Motor neuron (in vitro differentiated cells): ENCODE results near the gene ITGBL1. TPM values are rescaled to one million over a fixed set of nuclear protein-coding genes. Genes with fewer than 3 reads are reported as not detected.
A peak's percentile ranks its signal among the peaks of the same experiment; 100 is the strongest.

Experiments
- ATAC-seq, 8 experiments: fragments of 200-7000 bp; cut with Tn5 transposase; replicated peaks in 6 of 8; 2 replicates each; pipeline ENCODE4 v1.8.0; 2021; ENCODE audit warnings: mild to moderate bottlenecking in 8 of 8, moderate library complexity in 8 of 8
- H3K27ac ChIP-seq, 2 donors: fragments of 250-450 bp; sonication (Bioruptor Pico); 2 replicates each; pipeline ENCODE4 v1.9.0; 2021; ENCODE audit warnings: antibody characterized with exemption in 2 of 2, mild to moderate bottlenecking in 2 of 2, moderate library complexity in 1 of 2
- H3K4me1 ChIP-seq, 2 donors: fragments of 250-450 bp; sonication (Bioruptor Pico); replicated peaks in 1 of 2; 2 replicates each; pipeline ENCODE4 v1.6.1; 2021; ENCODE audit warnings: antibody characterized with exemption in 2 of 2, mild to moderate bottlenecking in 2 of 2, moderate library complexity in 1 of 2
- H3K4me3 ChIP-seq, 5 donors: fragments of 250-450 bp; sonication (Bioruptor Pico); 2 replicates each; pipeline ENCODE4 v1.9.0; 2021; ENCODE audit warnings: antibody characterized with exemption in 5 of 5, mild to moderate bottlenecking in 5 of 5, moderate library complexity in 4 of 5
- WGBS, 10 experiments: fragments of 450-650 bp; shearing (Covaris generic); methylation state at CpG; one replicate each; pipeline ENCODE4 v1.0.0; 2022; 5-methylcytosine and 5-hydroxymethylcytosine counted together
- in situ Hi-C, 9 experiments: fragments of 400-800 bp; cut with MboI; loops; one replicate each; pipeline ENCODE4 v1.15.0; 2021; ENCODE audit warnings: low sequenced_read_pairs in 9 of 9, low pct_unique_long_range_greater_than_20kb in 2 of 9; ENCODE audit not compliant: unreplicated experiment in 9 of 9
- total RNA-seq, 8 experiments: library from RNA; unstranded; fragments of 300-600 nt; gene quantifications; 2 replicates each; pipeline versions ENCODE4 v1.2.3 to v1.2.4, GENCODE V29; 2022

ITGBL1 gene
- total RNA-seq, 8 experiments from 2014 or later: 3.2 to 187 (median 7.1) TPM; not detected in 4

- ATAC-seq: no peak
- Histone ChIP-seq H3K4me3 (no peak overlapping the region), H3K4me1 (no peaks in the 10 kb centered on the region), H3K27ac (no peak overlapping the region)
- 59 to 95% (median 83%) methylated on average over 3 to 8 of the region's 9 CpGs for WGBS, 10 experiments
- in situ Hi-C loops: no loop called here
Observed at GRCh38 chr13:101739382-101740178, 287.1 kb downstream of the ITGBL1 start.

- WGBS, 10 experiments: 50 to 100% (median 90%) methylated on average over 1 to 2 of the region's 2 CpGs; no CpG with 5 or more reads in 1 of the 10 experiments
- no peaks in the 10 kb centered on the region for H3K4me1 ChIP-seq
- ATAC-seq: no peak
- H3K27ac ChIP-seq: no peak overlapping the region
- no peak overlapping the region for H3K4me3 ChIP-seq
- in situ Hi-C loops: no loop called here
Observed at GRCh38 chr13:101746513-101746912, 294.0 kb downstream of the ITGBL1 start.

GRCh38 chr13:101747039-101747438, 294.6 kb downstream of the ITGBL1 start:
- H3K4me1 ChIP-seq: no peaks in the 10 kb centered on the region
- no peak for ATAC-seq
- H3K4me3 ChIP-seq: no peak overlapping the region
- in situ Hi-C loops: no loop called here
- 20 to 100% (median 83%) methylated on average over 1 of the region's 1 CpG; no CpG with 5 or more reads in 4 of the 10 experiments for WGBS, 10 experiments
- no peak overlapping the region for H3K27ac ChIP-seq

GRCh38 chr13:101749584-101749983, 297.1 kb downstream of the ITGBL1 start:
- Histone ChIP-seq H3K27ac (no peak overlapping the region), H3K4me3 (no peak overlapping the region), H3K4me1 (no peaks in the 10 kb centered on the region)
- ATAC-seq: no peak
- in situ Hi-C loops: no loop called here
- WGBS, 10 experiments: 71 to 100% (median 100%) methylated on average over 1 of the region's 1 CpG; no CpG with 5 or more reads in 3 of the 10 experiments

GRCh38 chr13:101751488-101751887, 299.0 kb downstream of the ITGBL1 start:
- WGBS, 10 experiments: 0 to 21% (median 7%) methylated on average over 1 to 3 of the region's 3 CpGs; no CpG with 5 or more reads in 3 of the 10 experiments
- peak in 6 of 8 experiments; percentile 15 to 98 (median 72) for ATAC-seq
- H3K4me3 ChIP-seq: no peak overlapping the region
- no peak overlapping the region for H3K27ac ChIP-seq
- in situ Hi-C loops: loop anchor here in 4 of 9 experiments (10.0 to 25.0 kb wide), 3 partner anchors 237 to 614 kb away; no protein-coding TSS in a partner anchor
- no peaks in the 10 kb centered on the region for H3K4me1 ChIP-seq

GRCh38 chr13:101752432-101752831, 300.0 kb downstream of the ITGBL1 start:
- in situ Hi-C loops: loop anchor here in 4 of 9 experiments (10.0 to 25.0 kb wide), 3 partner anchors 238 to 615 kb away; no protein-coding TSS in a partner anchor
- H3K4me1 ChIP-seq: no peaks in the 10 kb centered on the region
- H3K4me3 ChIP-seq: no peak overlapping the region
- no peak for ATAC-seq
- H3K27ac ChIP-seq: no peak overlapping the region
- 90 to 100% (median 95%) methylated on average over 1 to 3 of the region's 3 CpGs; no CpG with 5 or more reads in 1 of the 10 experiments for WGBS, 10 experiments

GRCh38 chr13:101755228-101755887, 302.9 kb downstream of the ITGBL1 start:
- Histone ChIP-seq H3K4me1 (peaks cover 0 to 6% of the 10 kb centered on the region in 2 donors), H3K27ac (no peak overlapping the region), H3K4me3 (no peak overlapping the region)
- WGBS, 10 experiments: 62 to 100% (median 86%) methylated on average over 1 to 6 of the region's 6 CpGs
- no peak for ATAC-seq
- in situ Hi-C loops: loop anchor here in 4 of 9 experiments (10.0 to 25.0 kb wide), 3 partner anchors 241 to 618 kb away; no protein-coding TSS in a partner anchor

GRCh38 chr13:101757446-101758039, 305.1 kb downstream of the ITGBL1 start:
- in situ Hi-C loops: loop anchor here in 4 of 9 experiments (10.0 to 25.0 kb wide), 3 partner anchors 243 to 620 kb away; no protein-coding TSS in a partner anchor

GRCh38 chr13:101763191-101763590, 310.7 kb downstream of the ITGBL1 start:
- WGBS, 10 experiments: 40 to 100% (median 100%) methylated on average over 1 of the region's 1 CpG; no CpG with 5 or more reads in 7 of the 10 experiments
- Histone ChIP-seq H3K27ac (no peak overlapping the region), H3K4me3 (no peak overlapping the region), H3K4me1 (peaks cover 0 to 11% of the 10 kb centered on the region in 2 donors)
- ATAC-seq: no peak
- in situ Hi-C loops: loop anchor here in 3 of 9 experiments (25.0 kb wide), 2 partner anchors 601 to 626 kb away; no protein-coding TSS in a partner anchor

More at GRCh38 chr13:101757446-101758039, 305.1 kb downstream of the ITGBL1 start:
- ATAC-seq: peak in 4 of 8 experiments; percentile 44 to 80 (median 74)
- no peak overlapping the region for H3K4me3 ChIP-seq
- no peak overlapping the region for H3K27ac ChIP-seq
- H3K4me1 ChIP-seq: peaks cover 0 to 6% of the 10 kb centered on the region in 2 donors
- 0 to 38% (median 13%) methylated on average over 1 of the region's 1 CpG; no CpG with 5 or more reads in 2 of the 10 experiments for WGBS, 10 experiments

Other genes starting within 250 kb of the ITGBL1 start
- gene NALCN, start 36.2 kb upstream of the ITGBL1 start, total RNA-seq: 10 to 100 TPM in 1 of 8 experiments, 1 to 10 TPM in 4, under 1 TPM in 3; 0.40 to 21.3 (median 3.0) TPM